ENCODE data around the gene CX3CR1. TPM values are rescaled to one million over a fixed set of nuclear protein-coding genes. Genes with fewer than 3 reads are reported as not detected.

The CX3CR1 gene
- total and polyA plus RNA-seq, 9 of the 15 experiments (the other 6 are each of a cell fraction or from before 2014, with no cell fraction given), result 0.03 to 0.21 TPM; not detected in 7

- TF ChIP-seq AFF1 (IDR thresholded peaks at IDR 0.05; ENCODE audit: low read depth in 1 of 2, partially characterized antibody in 2 of 2) (no peak), USF1 (CRISPR knock-in tag; IDR thresholded peaks at IDR 0.05) (peak; percentile 40), ZNF12 (CRISPR knock-in tag; IDR thresholded peaks at IDR 0.05) (0 out of 2 replicates have a peak, but pooled peaks have one; percentile 56), YY1 (IDR thresholded peaks at IDR 0.05; ENCODE audit: borderline replicate concordance in 1 of 3, control insufficient read depth in 1 of 3, extremely low read depth in 1 of 3, insufficient read depth in 3 of 3, insufficient read length in 1 of 3, insufficient replicate concordance in 2 of 3, low read depth in 1 of 3, low read length in 2 of 3) (peak in 2 of 3 experiments; percentile 15 to 34), SIX5 (IDR thresholded peaks at IDR 0.05; ENCODE audit: borderline replicate concordance in 1 of 2, insufficient read depth in 1 of 2, low read depth in 1 of 2, low read length in 2 of 2) (no peak), MNT (conservative IDR thresholded peaks at IDR 0.05) (no peak), ZNF134 (CRISPR knock-in tag; conservative IDR thresholded peaks at IDR 0.05) (no peak), ETS1 (conservative IDR thresholded peaks at IDR 0.05; ENCODE audit: control insufficient read depth, low read depth, low read length) (no peak), POLR2AphosphoS2 (IDR thresholded peaks at IDR 0.05; ENCODE audit: low read length) (no peak), FOXO4 (CRISPR knock-in tag; IDR thresholded peaks at IDR 0.05) (no peak), ZNF57 (CRISPR knock-in tag; IDR thresholded peaks at IDR 0.05) (no peak)
Measured at GRCh38 chr3:39288300-39288808, 8.5 kb upstream of the CX3CR1 start (continued).
